WI38 (cell line): ENCODE data around the gene ASTL.

Experiments used
- H3K4me3 ChIP-seq: 2 replicates; pipeline ENCODE4 v1.5.1; 2011; ENCODE audit warnings: low read depth, mild to moderate bottlenecking, control low read depth, low read length
- TF ChIP-seq, protein P1 (sequence below): IDR thresholded peaks from 2 replicates; pipeline ENCODE4 v1.5.1; 2012; ENCODE audit warnings: low read depth, mild to moderate bottlenecking, control low read depth, low read length

Gene ASTL

DNA sequence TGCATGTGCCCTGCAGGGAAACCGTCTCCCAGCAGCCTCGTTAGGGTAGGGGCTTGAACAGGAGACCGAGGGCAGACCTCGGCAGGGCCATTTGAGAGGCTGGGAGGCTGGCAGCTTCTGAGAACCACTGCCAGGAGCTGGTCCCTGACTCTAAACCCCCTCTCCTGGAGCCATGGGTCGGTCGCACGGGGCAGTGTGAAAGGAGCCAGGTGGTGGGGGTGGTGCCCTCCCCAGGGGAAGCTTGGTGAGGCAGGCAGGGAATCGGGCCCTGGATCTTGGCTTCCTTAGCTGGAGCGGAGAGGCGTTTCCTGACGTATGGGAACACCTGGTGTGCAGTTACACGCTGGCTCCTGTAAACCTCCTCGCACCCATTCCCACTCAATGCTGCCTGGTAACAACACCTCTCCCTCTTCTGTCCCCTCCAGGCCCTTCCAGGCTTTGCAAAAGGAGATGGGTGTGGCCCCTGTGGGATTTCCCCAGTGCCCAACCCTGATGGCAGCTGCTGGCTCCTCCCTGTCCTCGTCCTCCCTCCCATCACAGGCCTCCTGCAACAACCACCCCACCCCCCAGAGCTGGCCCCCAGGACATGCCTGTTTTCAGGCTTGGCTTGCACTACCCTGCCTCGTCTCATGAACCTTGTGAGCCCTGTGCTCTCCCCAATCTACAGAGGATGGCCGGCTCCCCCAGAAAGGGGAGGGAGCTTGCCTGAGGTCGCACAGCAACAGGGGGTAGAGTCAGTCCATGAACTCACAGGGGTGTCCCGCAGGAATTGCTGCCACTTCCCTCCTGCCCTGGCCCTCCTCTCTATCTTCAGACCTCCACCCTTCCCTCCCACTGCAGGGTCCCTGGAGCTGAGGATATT is 46.4 kb downstream of the ASTL start:
- TF ChIP-seq, protein P1, sequence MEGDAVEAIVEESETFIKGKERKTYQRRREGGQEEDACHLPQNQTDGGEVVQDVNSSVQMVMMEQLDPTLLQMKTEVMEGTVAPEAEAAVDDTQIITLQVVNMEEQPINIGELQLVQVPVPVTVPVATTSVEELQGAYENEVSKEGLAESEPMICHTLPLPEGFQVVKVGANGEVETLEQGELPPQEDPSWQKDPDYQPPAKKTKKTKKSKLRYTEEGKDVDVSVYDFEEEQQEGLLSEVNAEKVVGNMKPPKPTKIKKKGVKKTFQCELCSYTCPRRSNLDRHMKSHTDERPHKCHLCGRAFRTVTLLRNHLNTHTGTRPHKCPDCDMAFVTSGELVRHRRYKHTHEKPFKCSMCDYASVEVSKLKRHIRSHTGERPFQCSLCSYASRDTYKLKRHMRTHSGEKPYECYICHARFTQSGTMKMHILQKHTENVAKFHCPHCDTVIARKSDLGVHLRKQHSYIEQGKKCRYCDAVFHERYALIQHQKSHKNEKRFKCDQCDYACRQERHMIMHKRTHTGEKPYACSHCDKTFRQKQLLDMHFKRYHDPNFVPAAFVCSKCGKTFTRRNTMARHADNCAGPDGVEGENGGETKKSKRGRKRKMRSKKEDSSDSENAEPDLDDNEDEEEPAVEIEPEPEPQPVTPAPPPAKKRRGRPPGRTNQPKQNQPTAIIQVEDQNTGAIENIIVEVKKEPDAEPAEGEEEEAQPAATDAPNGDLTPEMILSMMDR: no peak
- H3K4me3 ChIP-seq: no peak overlapping the region

DNA sequence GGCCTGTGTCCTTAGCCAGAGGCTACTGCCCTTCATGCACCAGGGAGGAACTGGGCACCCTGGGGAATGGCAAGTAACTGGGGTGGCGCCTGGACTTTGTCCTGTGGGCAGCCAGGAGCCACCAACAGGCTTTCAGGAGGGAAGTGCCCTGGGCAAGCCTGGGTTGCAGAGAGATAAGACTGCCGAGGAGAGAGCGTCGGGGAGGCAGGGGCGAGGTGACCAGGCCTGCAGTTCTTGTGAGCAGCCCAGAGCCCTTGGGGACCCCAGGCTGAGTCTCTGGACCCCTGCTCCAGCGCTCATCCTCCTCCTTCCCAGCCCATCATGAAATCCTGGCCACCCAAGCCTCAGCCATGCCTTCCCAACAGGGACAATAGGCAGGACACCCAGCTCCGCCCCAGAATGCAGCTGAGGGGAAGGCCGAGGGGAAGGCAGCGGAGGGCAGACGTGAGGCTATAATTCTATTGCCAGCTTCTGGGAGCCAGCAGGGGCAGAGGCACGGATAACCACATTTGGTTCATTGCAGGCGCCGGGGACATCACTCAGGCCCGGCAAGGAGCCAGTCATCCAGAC is 47.1 kb downstream of the ASTL start:
- TF ChIP-seq, protein P1: no peak

DNA sequence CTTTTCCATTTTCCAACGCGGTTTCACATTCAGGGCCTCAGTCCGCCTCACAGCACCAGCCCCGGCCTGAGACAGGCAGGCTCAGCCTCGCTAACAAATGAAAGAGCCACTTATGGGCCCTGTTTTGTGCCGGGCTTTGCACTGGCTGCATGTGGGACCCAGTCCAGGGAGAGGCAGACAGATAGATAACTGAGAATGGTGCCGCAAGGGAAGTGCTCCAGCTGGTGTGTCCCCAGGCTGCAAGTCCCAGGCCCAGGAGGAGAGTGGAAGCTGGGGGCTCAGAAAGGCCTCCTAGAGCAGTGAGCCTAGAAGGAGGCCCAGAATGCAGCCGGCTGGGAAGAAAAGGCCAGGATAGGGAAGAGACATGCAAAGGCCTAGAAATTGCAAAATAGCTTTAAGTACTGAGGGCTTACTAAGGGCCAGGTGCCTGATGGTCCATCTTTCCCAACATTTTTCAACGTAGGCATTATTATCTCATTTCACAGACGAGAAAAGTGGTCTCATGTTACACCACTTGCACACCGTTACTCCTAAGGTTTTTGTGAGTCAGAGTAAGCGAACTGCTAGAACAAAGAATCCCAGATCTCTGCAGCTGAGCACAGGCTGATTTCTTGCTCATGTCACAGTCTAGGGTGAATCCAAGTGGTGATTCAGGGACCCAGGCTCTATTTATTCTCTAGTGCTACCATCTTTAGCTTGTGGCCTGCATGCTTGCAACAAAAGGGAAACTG is 47.9 kb downstream of the ASTL start:
- no peak overlapping the region for H3K4me3 ChIP-seq
- TF ChIP-seq, protein P1: no peak

More for the DNA sequence above, 47.1 kb downstream of the ASTL start:
- H3K4me3 ChIP-seq: no peak overlapping the region

DNA sequence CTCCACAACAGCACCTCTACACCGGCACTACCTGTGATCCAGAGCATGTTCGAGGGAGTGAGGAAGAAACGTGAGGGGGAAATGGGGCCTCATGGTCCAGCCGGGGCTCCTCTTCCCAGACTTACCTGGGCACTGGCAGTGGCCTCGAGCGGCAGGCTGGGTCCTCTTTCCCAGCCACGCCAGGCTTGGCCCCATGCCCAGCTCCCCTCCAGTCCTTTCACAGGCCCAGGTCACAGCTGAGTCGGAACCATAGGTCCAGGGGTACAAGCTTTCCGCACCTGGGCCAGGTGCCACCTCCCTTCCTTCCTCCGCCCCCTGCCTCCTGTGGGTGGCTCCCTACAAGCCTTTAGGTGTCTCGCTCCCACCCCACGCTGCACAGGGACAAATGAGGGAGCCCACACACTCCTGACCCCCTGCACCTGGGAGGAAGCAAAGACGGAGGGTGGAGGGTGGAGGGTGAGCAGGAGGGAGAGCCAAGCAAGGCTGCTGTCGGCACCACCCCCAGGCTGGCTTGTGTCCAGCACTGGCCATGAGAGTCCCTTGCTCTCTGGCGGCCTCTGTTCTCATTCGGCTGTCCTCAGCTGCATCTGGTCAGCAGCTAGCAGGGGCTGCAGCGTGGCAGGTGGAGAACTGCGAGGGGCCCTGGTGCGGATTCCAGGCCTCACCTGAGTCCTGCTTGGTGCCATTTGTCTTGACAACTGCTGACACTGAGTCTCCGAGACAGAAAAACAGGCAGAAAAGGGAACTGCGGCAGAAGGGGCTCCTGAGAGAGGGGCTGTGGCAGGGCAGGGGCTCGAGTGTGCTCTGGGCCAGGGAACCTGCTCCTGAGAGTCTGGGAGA is 48.7 kb downstream of the ASTL start:
- TF ChIP-seq, protein P1: no peak
- no peak overlapping the region for H3K4me3 ChIP-seq

DNA sequence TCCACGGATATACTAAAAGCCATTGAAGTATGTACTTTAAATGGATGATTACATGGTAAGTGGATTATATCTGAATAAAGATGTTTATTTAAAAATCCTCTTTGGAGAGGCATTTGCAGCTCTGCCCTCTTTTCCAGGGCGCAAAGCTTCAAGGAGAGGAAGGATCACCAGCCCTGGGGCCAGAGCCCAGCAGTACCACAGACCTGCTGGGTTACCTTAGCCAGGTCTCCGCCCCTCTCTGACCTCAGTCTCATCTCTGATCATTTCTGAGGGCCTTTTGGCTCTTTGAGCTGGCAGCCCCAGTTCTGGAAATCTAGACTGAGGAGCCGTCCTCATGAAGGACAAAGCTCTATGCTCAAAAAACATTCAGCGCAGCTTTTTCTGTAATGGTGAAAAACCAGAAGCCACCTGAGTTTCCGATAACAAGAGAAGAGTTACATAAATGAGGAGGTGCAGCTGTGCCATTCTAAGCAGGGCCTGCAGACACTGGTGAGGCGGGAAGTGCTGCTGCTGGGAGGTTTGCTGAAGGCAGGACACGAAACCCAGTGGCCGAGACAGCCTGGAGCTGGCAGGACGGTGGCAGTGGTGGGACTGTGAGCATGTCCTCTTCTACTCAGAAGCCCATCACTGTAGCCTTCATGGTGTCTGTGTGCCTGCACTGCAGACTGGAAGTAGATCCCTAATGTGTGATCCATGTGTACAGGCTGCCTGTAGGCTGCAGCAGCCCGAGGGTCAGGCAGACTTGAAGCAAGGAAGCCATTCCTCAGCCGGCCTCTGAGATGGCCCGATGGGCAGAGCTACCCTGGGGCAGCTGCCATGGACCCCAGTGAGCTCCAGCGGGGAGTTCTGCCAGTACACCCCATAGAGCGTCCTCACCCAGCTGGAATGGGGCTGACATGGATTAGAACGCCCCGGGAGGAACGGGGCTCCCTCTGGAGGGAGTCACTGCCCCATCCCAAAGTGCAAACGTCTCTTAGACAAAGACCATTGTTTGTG is 49.7 kb downstream of the ASTL start:
- no peak overlapping the region for H3K4me3 ChIP-seq
- TF ChIP-seq, protein P1: no peak

DNA sequence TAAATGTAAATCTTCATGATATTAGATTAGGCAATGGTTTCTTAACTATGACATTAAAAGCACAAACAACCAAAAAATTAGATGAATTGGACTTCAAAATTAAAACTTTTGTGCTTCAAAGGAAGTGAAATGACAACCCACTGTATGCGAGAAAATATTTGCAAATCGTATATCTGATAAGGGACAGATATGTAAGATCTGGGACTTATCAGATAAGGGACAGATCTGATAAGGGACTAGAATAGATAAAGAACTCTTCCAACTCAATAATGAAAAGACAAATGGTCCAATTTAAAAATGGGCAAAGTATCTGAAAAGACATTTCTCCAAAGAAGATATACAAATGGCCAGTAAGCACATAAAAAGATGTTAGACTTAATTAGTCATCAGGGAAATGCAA is 51.2 kb downstream of the ASTL start:
- TF ChIP-seq, protein P1: no peak

More for the DNA sequence above, 51.2 kb downstream of the ASTL start:
- H3K4me3 ChIP-seq: no peak overlapping the region
